GM18873 (cell line): ENCODE measurements around the gene CAPNS2.
"Not testable (repeated sequence)": the region's sequence is repeated elsewhere in the genome, so short reads cannot be mapped to it uniquely, and the experiment has no call there.

Source experiments
- ATAC-seq: cut with Tn5 transposase; IDR thresholded peaks from one replicate; pipeline ENCODE4 v1.9.1; 2021; ENCODE audit warnings: mild to moderate bottlenecking, moderate library complexity, moderate number of reproducible peaks; ENCODE audit not compliant: unreplicated experiment, low FRiP score

Gene CAPNS2

GRCh38 chr16:55565086-55565485 is 1.4 kb upstream of the CAPNS2 start:
- no peak for ATAC-seq

GRCh38 chr16:55567382-55567781 is 898 bp downstream of the CAPNS2 start:
- ATAC-seq, result no peak

GRCh38 chr16:55568207-55568606 is 1.7 kb downstream of the CAPNS2 start:
- no peak for ATAC-seq

DNA sequence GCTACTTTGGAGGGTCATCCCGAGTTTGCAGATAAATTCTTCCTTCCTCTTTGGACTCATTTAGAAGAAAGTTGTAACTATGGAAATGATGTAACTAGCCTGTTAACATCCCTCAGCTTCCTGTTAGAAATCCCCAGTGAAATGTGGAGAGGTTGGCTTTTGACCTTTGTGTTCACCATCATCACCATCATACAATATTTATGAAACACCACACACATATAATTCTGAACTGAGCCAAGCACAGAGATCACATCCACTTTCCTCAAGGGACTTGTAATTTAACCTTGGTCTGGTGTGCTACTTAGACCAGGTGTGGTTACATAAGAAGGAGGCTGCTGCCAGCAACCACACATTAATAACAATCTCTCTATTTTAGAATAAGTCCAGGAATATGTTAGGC is 2.5 kb downstream of the CAPNS2 start:
- ATAC-seq, result no peak

DNA sequence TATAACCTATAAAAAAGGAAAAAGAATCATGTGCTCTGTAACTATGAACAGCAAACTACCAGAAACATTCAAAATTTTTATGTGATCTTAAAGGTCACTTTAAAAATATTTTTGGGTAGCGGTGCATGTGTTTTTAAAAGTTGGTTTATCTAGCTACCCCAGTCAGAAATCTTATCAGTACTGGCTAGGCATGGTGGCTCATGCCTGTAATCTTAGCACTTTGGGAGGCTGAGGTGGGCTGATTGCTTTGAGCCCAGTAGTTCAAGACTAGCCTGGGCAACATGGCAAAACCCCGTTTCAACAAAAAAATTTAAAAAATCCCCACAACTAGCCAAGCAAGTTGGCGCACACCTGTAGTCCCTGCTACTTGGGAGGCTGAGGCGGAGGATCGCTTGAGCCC is 3.7 kb downstream of the CAPNS2 start:
- ATAC-seq, result no peak

- ATAC-seq, result no peak
These were observed 4.9 kb downstream of the CAPNS2 start for GRCh38 chr16:55571191-55571897.

- no peak for ATAC-seq
These were observed 6.0 kb downstream of the CAPNS2 start for GRCh38 chr16:55572439-55572838.

DNA sequence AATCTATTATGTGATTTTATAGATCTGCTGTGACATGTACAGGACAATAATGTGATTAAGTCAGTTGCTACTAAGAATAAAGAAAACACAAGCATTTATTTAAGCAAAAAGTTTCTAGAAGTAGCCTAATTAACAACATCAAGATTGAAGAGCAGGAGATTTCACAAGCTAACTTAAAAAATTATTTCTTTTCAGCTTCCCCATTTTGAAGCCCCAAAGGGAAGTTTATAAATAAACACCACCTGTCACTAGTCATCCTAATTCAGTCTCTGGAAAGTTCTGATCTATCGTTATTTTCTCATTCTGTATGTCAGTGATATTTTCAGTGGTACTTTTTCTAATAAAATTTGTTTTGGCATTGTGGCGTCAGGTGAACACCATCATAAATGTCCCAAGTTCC is 8.3 kb downstream of the CAPNS2 start:
- no peak for ATAC-seq

DNA sequence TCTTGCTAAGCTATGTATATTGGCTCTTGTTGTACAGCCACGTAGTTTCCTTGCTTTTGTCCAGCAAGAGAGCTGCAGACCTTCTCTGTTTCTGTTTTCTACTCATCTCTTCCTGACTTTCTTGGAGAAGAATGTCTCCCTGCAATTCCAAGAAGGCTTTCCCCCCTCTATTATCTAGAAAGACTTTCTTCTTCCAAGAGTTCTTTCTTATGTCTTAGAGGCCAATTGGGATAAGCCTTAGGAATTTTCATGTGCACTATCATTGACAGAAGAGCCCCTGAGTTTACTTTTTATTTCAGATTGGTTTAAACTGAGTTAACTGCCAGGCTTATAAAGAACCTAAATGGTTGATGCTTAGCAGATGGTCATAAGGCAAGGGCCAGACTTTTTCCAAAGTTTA is 9.0 kb downstream of the CAPNS2 start:
- ATAC-seq, result no peak

DNA sequence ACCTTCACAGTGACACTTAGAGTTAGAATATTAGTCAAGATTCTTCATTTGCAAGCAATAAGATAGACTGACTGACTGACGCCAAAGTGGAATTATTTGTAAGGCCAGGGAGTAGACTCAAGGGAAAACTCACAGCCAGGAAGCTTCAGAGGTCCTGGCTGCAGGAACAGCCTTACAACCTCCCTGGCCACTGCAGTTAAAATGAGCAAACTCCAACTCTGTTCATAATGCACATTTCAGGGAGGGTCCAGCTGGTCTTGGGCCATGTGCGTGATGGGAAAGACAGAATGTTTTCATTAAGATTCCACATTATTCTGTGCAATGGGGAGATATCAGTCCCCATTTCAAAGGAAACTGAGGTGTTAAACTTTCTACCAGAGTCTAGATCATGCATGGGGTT is 9.9 kb downstream of the CAPNS2 start:
- ATAC-seq, result no peak

DNA sequence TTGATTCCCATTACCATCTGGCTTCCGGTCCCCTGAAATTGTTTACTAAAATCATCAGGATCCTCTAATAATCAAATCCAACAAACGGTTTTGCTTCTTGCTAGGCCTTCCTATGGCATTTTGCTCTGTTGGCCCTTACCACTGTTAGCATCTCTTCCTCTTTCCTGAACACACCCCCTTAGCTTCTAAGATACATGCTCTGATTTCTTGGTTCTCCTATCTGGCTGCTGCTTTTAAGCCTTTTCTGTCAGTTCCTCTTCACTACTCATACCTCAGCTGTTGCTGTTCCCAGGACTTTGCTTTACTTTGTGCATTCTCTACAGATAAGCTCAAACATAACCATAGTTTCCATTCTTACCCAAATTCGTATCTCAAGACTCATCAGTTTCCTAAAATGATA is 11.4 kb downstream of the CAPNS2 start:
- ATAC-seq, result no peak

GRCh38 chr16:55585631-55586030 is 19.1 kb downstream of the CAPNS2 start:
- ATAC-seq, result no peak

- no peak for ATAC-seq
These were observed 22.3 kb downstream of the CAPNS2 start for GRCh38 chr16:55588799-55589198.

GRCh38 chr16:55592306-55592705 is 25.8 kb downstream of the CAPNS2 start:
- ATAC-seq, result no peak

DNA sequence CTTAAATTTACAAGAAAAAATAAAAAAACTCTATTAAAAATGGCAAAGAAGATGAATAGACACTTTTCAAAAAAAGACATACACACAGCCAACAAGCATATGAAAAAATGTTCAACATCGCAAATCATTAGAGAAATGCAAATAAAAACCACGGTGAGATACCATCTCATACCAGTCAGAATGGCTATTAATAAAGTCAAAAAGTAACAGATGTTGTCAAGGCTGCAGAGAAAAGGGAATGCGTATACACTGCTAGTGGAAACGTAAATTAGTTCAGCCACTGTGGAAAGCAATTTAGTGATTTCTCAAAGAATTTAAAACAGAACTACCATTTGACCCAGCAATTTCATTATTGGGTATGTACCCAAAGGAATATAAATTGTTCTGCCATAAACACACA is 31.4 kb downstream of the CAPNS2 start:
- no peak for ATAC-seq

GRCh38 chr16:55605754-55606336 is 39.4 kb downstream of the CAPNS2 start:
- ATAC-seq, result no peak

DNA sequence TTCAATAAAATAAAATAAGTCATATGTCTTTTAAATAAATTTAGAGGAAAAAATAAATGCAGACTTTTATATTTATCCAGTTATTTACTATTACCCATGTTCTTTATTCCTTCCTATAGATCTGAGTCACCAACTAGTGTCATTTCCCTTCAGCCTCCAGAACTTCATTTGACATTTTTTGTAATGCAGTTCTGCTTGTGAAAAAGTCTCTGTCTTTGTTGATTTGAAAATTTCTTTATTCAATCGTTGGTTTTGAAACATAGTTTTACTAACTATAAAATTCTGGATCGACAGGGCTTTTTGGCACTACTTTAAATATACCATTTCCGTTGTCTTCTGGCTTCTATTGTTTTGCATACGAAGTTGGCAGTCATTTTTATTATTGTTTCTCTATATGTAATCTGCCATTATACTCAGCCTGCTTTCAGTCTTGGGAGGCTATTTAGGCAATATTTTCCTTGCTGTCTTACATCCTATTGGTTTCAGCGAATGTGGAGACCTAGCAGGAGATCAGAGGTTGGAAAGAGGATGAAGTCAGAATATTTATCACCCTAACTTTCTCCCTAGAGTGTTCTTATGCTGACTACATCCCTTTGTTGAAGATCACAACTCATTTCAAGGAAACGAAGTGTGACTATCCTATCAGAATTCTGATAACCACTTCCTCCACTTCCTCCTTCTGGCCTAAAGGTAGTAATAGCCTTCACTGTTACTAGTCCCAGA is 47.3 kb downstream of the CAPNS2 start:
- ATAC-seq, result no peak

- ATAC-seq, result no peak
These were observed 48.6 kb downstream of the CAPNS2 start for GRCh38 chr16:55615071-55615470.

DNA sequence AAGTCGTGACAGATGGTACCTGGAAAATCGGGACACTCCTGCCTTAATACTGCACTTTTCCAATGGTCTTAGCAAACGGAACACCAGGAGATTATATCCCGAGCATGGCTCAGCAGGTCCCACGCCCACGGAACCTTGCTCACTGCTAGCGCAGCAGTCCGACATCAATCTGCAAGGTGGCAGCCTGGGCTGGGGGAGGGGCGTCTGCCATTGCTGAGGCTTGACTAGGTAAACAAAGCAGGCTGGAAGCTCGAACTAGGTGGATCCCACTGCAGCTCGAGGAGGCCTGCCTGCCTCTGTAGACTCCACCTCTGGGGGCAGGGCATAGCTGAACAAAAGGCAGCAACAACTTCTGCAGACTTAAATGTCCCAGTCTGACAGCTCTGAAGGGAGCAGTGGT is 49.2 kb downstream of the CAPNS2 start:
- ATAC-seq, result not testable (repeated sequence)
